Tibial artery (tissue), 4 donors: ENCODE measurements around the gene FUT9.

Source experiments
- DNase-seq, 2 donors: peaks; one replicate each; pipeline ENCODE4 v3.0.0-alpha.2; 2019
- H3K27ac ChIP-seq, 2 donors: fragments of 200-600 bp; sonication (generic) in 1 of 2; 1 replicate in 1 of 2; 2 replicates in 1 of 2; pipeline ENCODE4 v1.5.1; 2018 to 2019; ENCODE audit warnings: mild to moderate bottlenecking in 1 of 2
- H3K27me3 ChIP-seq, 2 donors: fragments of 200-600 bp; sonication (generic) in 1 of 2; one replicate each; pipeline versions ENCODE4 v1.5.1 to v1.6.0; 2016 to 2019
- H3K36me3 ChIP-seq, 3 donors: fragments of 200-600 bp; sonication (generic) in 2 of 3; one replicate each; pipeline ENCODE4 v1.5.1; 2016 to 2019; ENCODE audit warnings: mild to moderate bottlenecking in 2 of 3
- H3K4me1 ChIP-seq, 4 donors: fragments of 200-600 bp; sonication (generic) in 2 of 4; 1 replicate in 3 of 4; 2 replicates in 1 of 4; pipeline ENCODE4 v1.5.1; 2016 to 2019
- H3K4me3 ChIP-seq, 2 donors: fragments of 200-600 bp; sonication (generic) in 1 of 2; 1 replicate in 1 of 2; 2 replicates in 1 of 2; pipeline ENCODE4 v1.5.1; 2018 to 2019; ENCODE audit warnings: mild to moderate bottlenecking in 2 of 2
- H3K9me3 ChIP-seq, 3 donors: fragments of 200-600 bp; sonication (generic) in 1 of 3; one replicate each; pipeline ENCODE4 v1.5.1; 2016 to 2019
- CTCF ChIP-seq, 2 experiments: fragments of 200-600 bp in 1 of 2; fragments of 450-650 bp in 1 of 2; IDR thresholded peaks; one replicate each; pipeline ENCODE4 v1.5.1; 2017 to 2019; ENCODE audit warnings: antibody characterized with exemption in 2 of 2, mild to moderate bottlenecking in 1 of 2, moderate library complexity in 1 of 2
- intact Hi-C: fragments of 100-400 bp; cut with DNase I; formaldehyde crosslinking; loops from one replicate; pipeline ENCODE4 v1.15.0; 2023; ENCODE audit warnings: low total_unique reads

The FUT9 gene

GRCh38 chr6:96015518-96016333 is at the start of gene FUT9:
Gene FUT9, plus strand, starts transcription at chr6:96015974. Its CDS starts 187,182 bp downstream, at chr6:96203156.
- no peaks in the 10 kb centered on the region for H3K36me3 ChIP-seq
- peaks cover 0 to 17% (median 7%) of the 10 kb centered on the region in 4 donors for H3K4me1 ChIP-seq
- H3K9me3 ChIP-seq = no peaks in the 10 kb centered on the region
- no peak within 1 kb of the TSS for H3K27ac ChIP-seq
- no peak for DNase-seq
- intact Hi-C loops = no loop called here
- H3K27me3 ChIP-seq = peaks cover 0 to 16% of the 10 kb centered on the region in 2 donors
- TF ChIP-seq CTCF (IDR thresholded peaks at IDR 0.05) = no peak
- H3K4me3 ChIP-seq = peak within 1 kb of the TSS in 1 of 2 donors; percentile 25

- no peak overlapping the region for H3K4me3 ChIP-seq
- DNase-seq = no peak
- H3K27me3 ChIP-seq = no peaks in the 10 kb centered on the region
- intact Hi-C loops = no loop called here
- no peak for TF ChIP-seq CTCF (IDR thresholded peaks at IDR 0.05)
- no peak overlapping the region for H3K27ac ChIP-seq
- H3K9me3 ChIP-seq = peaks cover 2 to 10% (median 6%) of the 10 kb centered on the region in 3 donors
- H3K4me1 ChIP-seq = no peaks in the 10 kb centered on the region
- no peaks in the 10 kb centered on the region for H3K36me3 ChIP-seq
Measured at GRCh38 chr6:95967594-95967993, 48.2 kb upstream of the FUT9 start.

GRCh38 chr6:95973976-95974375 is 41.8 kb upstream of the FUT9 start:
- no peak for TF ChIP-seq CTCF (IDR thresholded peaks at IDR 0.05)
- Histone ChIP-seq H3K4me1 (no peaks in the 10 kb centered on the region), H3K9me3 (peaks cover 0 to 2% (median 0%) of the 10 kb centered on the region in 3 donors), H3K27me3 (no peaks in the 10 kb centered on the region), H3K36me3 (no peaks in the 10 kb centered on the region), H3K4me3 (no peak overlapping the region), H3K27ac (no peak overlapping the region)
- DNase-seq = no peak
- intact Hi-C loops = no loop called here

GRCh38 chr6:95978230-95978629 is 37.5 kb upstream of the FUT9 start:
- Histone ChIP-seq H3K27ac (no peak overlapping the region), H3K27me3 (no peaks in the 10 kb centered on the region), H3K4me3 (no peak overlapping the region), H3K4me1 (no peaks in the 10 kb centered on the region), H3K36me3 (no peaks in the 10 kb centered on the region), H3K9me3 (no peaks in the 10 kb centered on the region)
- TF ChIP-seq CTCF (IDR thresholded peaks at IDR 0.05) = no peak
- DNase-seq = no peak
- intact Hi-C loops = no loop called here

GRCh38 chr6:95991906-95992305 is 23.9 kb upstream of the FUT9 start:
- no peak overlapping the region for H3K27ac ChIP-seq
- no peaks in the 10 kb centered on the region for H3K4me1 ChIP-seq
- no peak for TF ChIP-seq CTCF (IDR thresholded peaks at IDR 0.05)
- H3K36me3 ChIP-seq = no peaks in the 10 kb centered on the region
- H3K4me3 ChIP-seq = no peak overlapping the region
- no peaks in the 10 kb centered on the region for H3K27me3 ChIP-seq
- intact Hi-C loops = no loop called here
- no peak for DNase-seq
- H3K9me3 ChIP-seq = peaks cover 0 to 15% (median 0%) of the 10 kb centered on the region in 3 donors
